Measurements from ENCODE around the gene TMCC1. TPM values are rescaled to one million over a fixed set of nuclear protein-coding genes. Genes with fewer than 3 reads are reported as not detected.

The TMCC1 gene
- total and polyA plus RNA-seq, 10 of the 15 experiments (the other 5 are each of a cell fraction or from before 2014, with no cell fraction given) = 2.3 to 21.1 (median 8.4) TPM

- TF ChIP-seq PKNOX1 (IDR thresholded peaks at IDR 0.05) (0 out of 2 replicates have a peak, but pooled peaks have one; percentile 11), POLR2A (IDR thresholded peaks at IDR 0.05; ENCODE audit: low read depth, low read length) (no peak)
Observed at GRCh38 chr3:129936757-129937156, 43.2 kb upstream of the TMCC1 start (continued).

GRCh38 chr3:129934234-129935123, 41.0 kb upstream of the TMCC1 start:
- Histone ChIP-seq H4K20me1 (ENCODE audit: control insufficient read depth, insufficient read depth) (no peaks in the 10 kb centered on the region), H2AFZ (ENCODE audit: control insufficient read depth, low read depth, low read length) (no peak overlapping the region), H3K9me3 (replicated peaks; ENCODE audit: control insufficient read depth, insufficient read depth, low read length) (no peaks in the 10 kb centered on the region; the same call in none of the 3 replicates), H3K9ac (ENCODE audit: control insufficient read depth, insufficient read depth, low read length) (no peak overlapping the region), H3K4me1 (ENCODE audit: control insufficient read depth, insufficient read depth, low read length) (no peaks in the 10 kb centered on the region), H3K36me3 (ENCODE audit: control insufficient read depth in 2 of 2, insufficient read depth in 2 of 2, low read length in 1 of 2) (no peaks in the 10 kb centered on the region), H3K27ac (ENCODE audit: control insufficient read depth, insufficient read depth) (no peak overlapping the region), H3K79me2 (ENCODE audit: control insufficient read depth, insufficient read depth, low read length) (no peaks in the 10 kb centered on the region), H3K4me3 (no peak overlapping the region), H3K4me2 (ENCODE audit: control insufficient read depth, insufficient read depth) (no peak overlapping the region), H3K27me3 (replicated peaks in 1 of 2; ENCODE audit: control insufficient read depth in 2 of 2, insufficient read depth in 2 of 2, low read length in 1 of 2) (no peaks in the 10 kb centered on the region)
- ATAC-seq = peak; percentile 63
- ChIA-PET SMC1A (ENCODE audit: uncharacterized antibody, unreplicated experiment) (interaction anchor here (1.0 to 2.3 kb wide), 4 partner anchors 276 to 444 kb away, joined by 3 to 8 read pairs (median 4); no protein-coding TSS in a partner anchor), RAD21 (ENCODE audit: unreplicated experiment) (interaction anchor here (0.9 to 1.5 kb wide), 5 partner anchors 14 to 444 kb away, joined by 3 to 6 read pairs (median 4); no protein-coding TSS in a partner anchor), POLR2A (no interaction called here), CTCF (interaction anchor here (0.8 to 3.1 kb wide), 18 partner anchors 9 to 551 kb away, joined by 3 to 21 read pairs (median 4); partner anchors contain the start of gene RHO)
- peak; percentile 73 for FAIRE-seq
- no peak for DNase-seq (ENCODE audit: low read depth, low spot score)
- BruUV-seq (replicated peaks) = no TSS peak
- 20% methylated on average over 20 of the region's 20 CpGs for WGBS (ENCODE audit: insufficient coverage, insufficient replicate concordance, low lambda C conversion rate, missing lambda C conversion rate)
- in situ Hi-C loops (cut with MboI) = loop anchor here (5.0 kb wide), 2 partner anchors 282 to 302 kb away; no protein-coding TSS in a partner anchor
- intact Hi-C loops (cut with micrococcal nuclease; ENCODE audit: unreplicated experiment) = loop anchor here (1.0 to 2.0 kb wide), 4 partner anchors 106 to 444 kb away; no protein-coding TSS in a partner anchor
- TF ChIP-seq CHD4 (IDR thresholded peaks at IDR 0.05) = no peak
- TF ChIP-seq KDM1A (IDR thresholded peaks at IDR 0.05; ENCODE audit: borderline replicate concordance) = no peak
- TF ChIP-seq RAD21 (IDR thresholded peaks at IDR 0.05; ENCODE audit: insufficient read depth, low read depth, low read length) = peak; percentile 92
- 0 out of 2 replicates have a peak, but pooled peaks have one; percentile 39 for TF ChIP-seq MLLT1 (IDR thresholded peaks at IDR 0.05)
- TF ChIP-seq ELK1 (IDR thresholded peaks at IDR 0.05; ENCODE audit: low read depth, low read length) = no peak
- TF ChIP-seq BACH1 (IDR thresholded peaks at IDR 0.05; ENCODE audit: borderline replicate concordance) = no peak
- TF ChIP-seq CHD2 (IDR thresholded peaks at IDR 0.05; ENCODE audit: borderline replicate concordance, low read depth, low read length) = no peak
- no peak for TF ChIP-seq ATF3 (IDR thresholded peaks at IDR 0.05; ENCODE audit: borderline replicate concordance, extremely low read depth, low read depth, low read length)
- no peak for TF ChIP-seq KAT2A (conservative IDR thresholded peaks at IDR 0.05; ENCODE audit: control insufficient read depth, low read depth, low read length)
- TF ChIP-seq CBX5 (IDR thresholded peaks at IDR 0.05; ENCODE audit: low read depth) = no peak
- no peak for TF ChIP-seq NRF1 (conservative IDR thresholded peaks at IDR 0.05; ENCODE audit: low read depth, low read length)
- TF ChIP-seq CTCF (IDR thresholded peaks at IDR 0.05 in 2 of 3, conservative IDR thresholded peaks at IDR 0.05 in 1 of 3; ENCODE audit: control insufficient read depth in 2 of 3, extremely low read depth in 1 of 3, insufficient read depth in 1 of 3, low read depth in 3 of 3, low read length in 3 of 3) = peak; percentile 82 to 86 (median 85)

Data from GM12878 (cell line).